Measurements from ENCODE around the gene GRIP1. TPM values are rescaled to one million over a fixed set of nuclear protein-coding genes. Genes with fewer than 3 reads are reported as not detected.

The GRIP1 gene
- total RNA-seq, 1 donor from 2014 or later, result 5.4 TPM

- no peak for ATAC-seq
- DNase-seq (ENCODE audit: missing footprints), result no peak
- intact Hi-C loops (cut with DNase I), result no loop called here
Observed at GRCh38 chr12:66380769-66381535, 297.9 kb downstream of the GRIP1 start.

GRCh38 chr12:66379616-66380015 is 299.3 kb downstream of the GRIP1 start:
- DNase-seq (ENCODE audit: missing footprints) (no peak), ATAC-seq (no peak)
- intact Hi-C loops (cut with DNase I), result no loop called here

- ATAC-seq (no peak), DNase-seq (ENCODE audit: missing footprints) (no peak)
- intact Hi-C loops (cut with DNase I), result no loop called here
Observed at GRCh38 chr12:66375560-66375959, 303.3 kb downstream of the GRIP1 start.

DNA sequence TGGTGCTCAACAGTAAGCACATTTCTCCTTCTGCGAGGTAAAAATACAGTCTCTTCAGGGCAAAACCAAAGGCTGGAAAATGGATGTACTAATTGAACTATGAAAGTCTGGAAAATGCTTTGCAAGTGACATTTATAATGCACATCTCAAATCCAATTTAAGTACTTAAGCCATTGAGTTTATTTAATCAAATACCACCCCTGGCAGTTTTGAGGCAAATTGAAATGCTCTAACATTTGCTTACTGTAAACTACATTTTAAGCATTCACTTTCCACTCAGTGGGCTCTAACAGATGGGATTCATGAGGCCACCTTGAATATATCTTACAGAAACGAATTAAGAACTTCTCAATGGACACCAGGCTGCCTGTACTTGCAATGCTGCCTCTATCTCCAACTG is 306.9 kb downstream of the GRIP1 start:
- ATAC-seq (no peak), DNase-seq (ENCODE audit: missing footprints) (no peak)
- intact Hi-C loops (cut with DNase I), result no loop called here

DNA sequence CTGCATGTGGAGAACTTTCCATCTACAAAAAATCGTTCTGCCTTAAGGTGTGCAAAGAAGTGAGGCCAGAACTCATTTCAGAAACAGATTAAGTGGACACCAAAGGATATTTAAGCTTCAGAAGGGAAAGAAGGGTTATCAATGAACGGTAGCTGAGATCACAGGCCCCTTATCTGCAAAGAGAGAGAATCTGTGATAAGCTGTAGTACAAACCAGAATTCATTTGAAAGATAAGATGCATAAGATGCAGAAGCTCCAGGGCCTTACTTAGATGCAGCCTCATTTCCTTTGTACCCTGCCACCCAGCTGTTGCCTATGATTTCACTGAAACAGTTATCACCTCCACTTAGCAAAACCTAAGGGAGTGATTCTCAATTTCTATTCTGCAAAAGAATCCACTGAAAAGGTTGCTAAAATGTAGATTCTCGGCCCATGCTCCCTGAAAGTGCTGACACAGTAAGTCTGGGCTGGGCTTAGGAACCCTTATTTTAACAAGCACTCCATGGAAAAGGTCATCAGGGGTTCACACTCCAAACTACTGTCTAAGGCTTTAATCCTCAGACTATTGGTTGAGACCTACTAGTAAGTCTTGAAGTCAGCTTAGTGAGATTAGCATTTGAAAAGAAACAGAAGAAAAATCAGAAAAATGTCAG is 311.7 kb downstream of the GRIP1 start:
- no peak for DNase-seq (ENCODE audit: missing footprints)
- ATAC-seq, result no peak

GRCh38 chr12:66365718-66366490 is 313.0 kb downstream of the GRIP1 start:
- ATAC-seq (no peak), DNase-seq (ENCODE audit: missing footprints) (no peak)
- intact Hi-C loops (cut with DNase I), result no loop called here

More for the DNA sequence above, 311.7 kb downstream of the GRIP1 start:
- intact Hi-C loops (cut with DNase I), result no loop called here

DNA sequence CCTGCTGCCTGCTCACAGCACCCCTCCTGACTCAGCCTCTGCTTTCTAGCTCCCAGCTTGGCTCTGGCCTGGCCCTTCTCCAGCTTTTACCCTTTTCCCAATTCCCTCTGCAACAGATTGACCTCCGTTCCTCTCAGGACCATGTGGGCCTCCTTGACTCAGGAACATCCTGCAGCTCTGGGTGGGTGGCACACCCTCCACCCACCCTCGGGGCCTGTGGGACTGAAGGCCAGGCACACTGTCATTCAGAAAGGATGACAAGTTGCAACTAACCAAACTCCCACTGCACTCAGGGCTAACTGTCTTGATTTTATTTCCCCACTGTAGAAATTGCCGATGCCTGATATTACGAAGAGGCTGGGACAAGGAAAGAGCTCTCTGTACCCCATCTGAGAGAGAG is 317.2 kb downstream of the GRIP1 start:
- ATAC-seq, result no peak
- intact Hi-C loops (cut with DNase I), result no loop called here
- no peak for DNase-seq (ENCODE audit: missing footprints)

GRCh38 chr12:66359300-66359699 is 319.6 kb downstream of the GRIP1 start:
- intact Hi-C loops (cut with DNase I), result no loop called here
- no peak for ATAC-seq
- DNase-seq (ENCODE audit: missing footprints), result no peak

DNA sequence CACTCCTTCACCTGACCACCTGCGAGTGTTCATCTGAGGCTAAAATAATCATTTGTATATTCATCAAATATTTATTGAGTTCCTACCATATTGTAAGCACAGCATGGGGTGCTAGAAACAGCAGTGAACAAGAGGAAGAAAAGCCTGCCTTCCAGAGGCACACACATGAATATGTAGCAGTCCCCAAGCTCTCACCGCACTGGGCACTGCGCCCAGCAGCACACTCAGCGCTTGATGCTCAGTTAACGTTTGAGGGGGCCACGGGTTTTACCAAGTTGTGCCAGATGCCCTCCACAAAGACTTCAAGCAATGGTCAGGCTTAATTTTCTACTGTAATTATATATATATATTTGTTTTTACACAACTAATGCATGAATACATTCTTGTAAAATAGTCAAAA is 324.6 kb downstream of the GRIP1 start:
- DNase-seq (ENCODE audit: missing footprints), result no peak
- intact Hi-C loops (cut with DNase I), result loop anchor here (5.0 kb wide), 2 partner anchors 53 to 57 kb away; no protein-coding TSS in a partner anchor

GRCh38 chr12:66352899-66353298 is 326.0 kb downstream of the GRIP1 start:
- intact Hi-C loops (cut with DNase I), result loop anchor here (5.0 kb wide), 2 partner anchors 54 to 56 kb away; no protein-coding TSS in a partner anchor
- DNase-seq (ENCODE audit: missing footprints) (no peak), ATAC-seq (no peak)

More for the DNA sequence above, 324.6 kb downstream of the GRIP1 start:
- no peak for ATAC-seq

GRCh38 chr12:66352197-66352596 is 326.7 kb downstream of the GRIP1 start:
- intact Hi-C loops (cut with DNase I), result loop anchor here (5.0 kb wide), 2 partner anchors 55 kb away; no protein-coding TSS in a partner anchor
- ATAC-seq (no peak), DNase-seq (ENCODE audit: missing footprints) (no peak)

GRCh38 chr12:66351301-66351700 is 327.6 kb downstream of the GRIP1 start:
- intact Hi-C loops (cut with DNase I), result loop anchor here (5.0 kb wide), 2 partner anchors 54 to 56 kb away; no protein-coding TSS in a partner anchor
- ATAC-seq (no peak), DNase-seq (ENCODE audit: missing footprints) (no peak)

GRCh38 chr12:66345956-66346355 is 332.9 kb downstream of the GRIP1 start:
- intact Hi-C loops (cut with DNase I), result no loop called here
- DNase-seq (ENCODE audit: missing footprints), result no peak
- ATAC-seq, result no peak

DNA sequence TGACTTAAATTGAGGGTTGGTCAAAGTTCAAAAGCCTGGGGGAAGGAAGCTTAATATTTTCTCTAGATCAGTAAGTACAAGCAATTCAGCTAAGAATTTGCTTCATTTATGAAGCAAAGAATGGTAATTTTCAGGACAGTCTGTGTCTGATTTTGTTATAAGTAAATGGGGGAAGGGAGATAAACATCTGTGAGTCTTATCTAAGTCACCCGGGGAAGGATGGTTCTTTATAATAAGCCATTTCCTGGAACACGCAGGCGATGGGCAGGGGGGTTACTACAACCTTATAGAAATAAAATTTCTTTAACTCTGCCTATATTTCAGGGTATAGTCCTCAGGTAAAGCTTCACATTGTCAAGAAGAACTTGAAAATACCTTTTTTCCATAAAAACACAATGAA is 333.7 kb downstream of the GRIP1 start:
- no peak for ATAC-seq
- DNase-seq (ENCODE audit: missing footprints), result no peak
- intact Hi-C loops (cut with DNase I), result no loop called here

GRCh38 chr12:66341126-66341525 is 337.8 kb downstream of the GRIP1 start:
- intact Hi-C loops (cut with DNase I), result no loop called here
- DNase-seq (ENCODE audit: missing footprints) (no peak), ATAC-seq (no peak)

DNA sequence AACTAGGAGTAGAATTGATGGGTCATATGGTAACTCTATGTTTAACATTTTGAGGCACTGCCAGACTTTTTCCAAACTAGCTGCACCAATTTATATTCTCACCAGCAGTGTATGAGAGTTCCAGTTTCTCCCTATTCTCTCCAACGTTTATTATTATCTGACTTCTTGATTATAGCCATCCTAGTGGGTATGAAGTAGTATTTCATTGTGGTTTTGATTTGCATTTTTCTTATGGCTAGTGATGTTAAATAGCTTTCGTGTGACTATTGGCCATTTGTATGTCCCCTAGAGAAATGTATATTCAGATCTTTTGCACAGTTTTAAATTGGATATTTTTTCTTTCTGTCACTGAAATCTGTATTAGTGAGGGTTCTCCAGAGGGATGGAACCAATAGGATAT is 338.7 kb downstream of the GRIP1 start:
- intact Hi-C loops (cut with DNase I), result no loop called here
- ATAC-seq, result no peak
- no peak for DNase-seq (ENCODE audit: missing footprints)

GRCh38 chr12:66337381-66338010 is 341.4 kb downstream of the GRIP1 start:
- ATAC-seq (no peak), DNase-seq (ENCODE audit: missing footprints) (no peak)
- intact Hi-C loops (cut with DNase I), result no loop called here

DNA sequence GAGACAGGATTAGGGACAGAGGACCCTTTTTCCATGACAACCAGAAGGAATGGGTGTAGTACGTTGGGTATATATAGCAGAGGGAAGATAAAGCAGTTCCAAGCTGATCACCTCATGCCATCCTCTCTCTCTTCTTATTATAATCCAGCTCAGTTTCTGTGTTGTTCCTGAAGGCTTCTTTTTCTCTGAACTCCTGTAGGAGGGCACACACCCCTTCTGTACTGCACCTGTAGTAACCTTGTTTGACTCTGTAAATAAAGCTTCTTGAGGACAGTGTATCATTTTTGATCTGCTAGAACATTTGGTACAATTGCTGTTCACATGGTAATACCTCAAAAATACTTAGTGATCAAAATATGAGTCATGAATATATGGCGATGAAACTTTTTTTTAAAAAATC is 343.1 kb downstream of the GRIP1 start:
- intact Hi-C loops (cut with DNase I), result no loop called here
- ATAC-seq, result no peak
- no peak for DNase-seq (ENCODE audit: missing footprints)

- no peak for ATAC-seq
- no peak for DNase-seq (ENCODE audit: missing footprints)
- intact Hi-C loops (cut with DNase I), result no loop called here
Observed at GRCh38 chr12:66331814-66332213, 347.1 kb downstream of the GRIP1 start.
